K562 (cell line): ENCODE data around the gene ABITRAM.

Experiments used
- CHCHD3 ChIP-seq: fragments of 250-450 bp; sonication (Bioruptor Pico); IDR thresholded peaks from 2 replicates; pipeline ENCODE4 v2.1.2; 2022; ENCODE audit warnings: mild to moderate bottlenecking
- E2F4 ChIP-seq: sonication (generic); formaldehyde crosslinking; IDR thresholded peaks from 2 replicates; pipeline ENCODE4 v1.8.0; 2022; ENCODE audit warnings: mild to moderate bottlenecking, low read depth, missing genetic modification reagents
- EHMT2 ChIP-seq: fragments of 450-650 bp; IDR thresholded peaks from 2 replicates; pipeline ENCODE4 v1.6.1; 2018; ENCODE audit warnings: antibody characterized with exemption
- POLR2AphosphoS2 ChIP-seq: IDR thresholded peaks from 2 replicates; pipeline ENCODE4 v1.6.1; 2012; ENCODE audit warnings: low read length, improper control_type of control experiment
- RAD21 ChIP-seq, 2 experiments: fragments of 250-450 bp in 1 of 2; fragments of 450-650 bp in 1 of 2; sonication (Bioruptor Pico) in 1 of 2; formaldehyde crosslinking in 1 of 2; IDR thresholded peaks in 1 of 2; conservative IDR thresholded peaks in 1 of 2; 2 replicates each; pipeline versions ENCODE4 v1.4.0 to v1.8.0; 2020 to 2022; ENCODE audit warnings: mild to moderate bottlenecking in 2 of 2, moderate library complexity in 1 of 2
- U2AF1 ChIP-seq: fragments of 200-400 bp; formaldehyde crosslinking; optimal IDR thresholded peaks from 2 replicates; pipeline ENCODE3; 2017; ENCODE audit warnings: mild to moderate bottlenecking, low read depth, low read length, moderate library complexity
- ZBTB43 ChIP-seq: sonication (generic); formaldehyde crosslinking; IDR thresholded peaks from 2 replicates; pipeline ENCODE4 v1.8.0; 2023; ENCODE audit warnings: mild to moderate bottlenecking, missing genetic modification reagents
- ZNF121 ChIP-seq: sonication (generic); formaldehyde crosslinking; conservative IDR thresholded peaks from 2 replicates; pipeline ENCODE4 v1.8.0; 2022; ENCODE audit warnings: missing genetic modification reagents
- ZNF408 ChIP-seq: fragments of 250-450 bp; sonication (Bioruptor Pico); IDR thresholded peaks from 2 replicates; pipeline ENCODE4 v1.4.0; 2020; ENCODE audit warnings: low read depth, mild to moderate bottlenecking, moderate library complexity
- TF ChIP-seq, protein P1 (sequence below): fragments of 450-650 bp; IDR thresholded peaks from 2 replicates; pipeline ENCODE4 v1.7.1; 2018; ENCODE audit warnings: mild to moderate bottlenecking, low read depth; ENCODE audit not compliant: partially characterized antibody
- TF ChIP-seq, protein P2 (sequence below), 3 experiments: IDR thresholded peaks in 2 of 3; conservative IDR thresholded peaks in 1 of 3; 2 replicates each; pipeline ENCODE4 v1.5.1; 2011 to 2012; ENCODE audit warnings: low read length in 3 of 3, mild to moderate bottlenecking in 3 of 3, control low read depth in 2 of 3, improper control_type of control experiment in 1 of 3, inconsistent platforms in 1 of 3, low read depth in 1 of 3, mixed read lengths in 1 of 3, moderate library complexity in 1 of 3; ENCODE audit not compliant: insufficient read depth in 2 of 3
- TF ChIP-seq, protein P3 (sequence below): sonication (generic); formaldehyde crosslinking; IDR thresholded peaks from 2 replicates; pipeline ENCODE4 v1.9.0; 2022; ENCODE audit warnings: mild to moderate bottlenecking, missing genetic modification reagents

DNA sequence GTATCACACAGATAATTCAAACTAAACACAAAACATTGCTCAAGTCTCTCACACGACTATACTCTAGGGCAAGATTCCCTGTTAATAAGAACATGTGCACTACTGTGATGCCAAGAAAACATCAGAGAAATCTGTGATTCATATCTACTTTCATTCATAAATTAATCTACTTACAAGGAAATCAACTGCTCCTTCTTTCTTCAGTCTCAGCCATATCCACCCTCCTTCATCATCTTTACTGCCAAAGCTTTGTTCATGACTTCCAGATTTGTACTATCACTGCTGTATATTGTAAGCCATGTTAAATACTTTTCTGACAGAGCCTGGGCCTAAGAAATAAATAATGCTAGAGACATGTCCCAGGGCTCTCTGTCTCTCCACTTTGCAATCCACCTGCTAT, 44.0 kb downstream of the ABITRAM start:
- TF ChIP-seq CHCHD3 (no peak), POLR2AphosphoS2 (no peak), RAD21 (CRISPR knock-in tag; conservative IDR thresholded peaks at IDR 0.05 in 1 of 2, IDR thresholded peaks at IDR 0.05 in 1 of 2) (no peak), ZBTB43 (CRISPR knock-in tag) (no peak), U2AF1 (no peak), E2F4 (CRISPR knock-in tag) (no peak), ZNF408 (CRISPR knock-in tag) (no peak), EHMT2 (no peak), ZNF121 (CRISPR knock-in tag) (no peak)
- TF ChIP-seq, protein P1, sequence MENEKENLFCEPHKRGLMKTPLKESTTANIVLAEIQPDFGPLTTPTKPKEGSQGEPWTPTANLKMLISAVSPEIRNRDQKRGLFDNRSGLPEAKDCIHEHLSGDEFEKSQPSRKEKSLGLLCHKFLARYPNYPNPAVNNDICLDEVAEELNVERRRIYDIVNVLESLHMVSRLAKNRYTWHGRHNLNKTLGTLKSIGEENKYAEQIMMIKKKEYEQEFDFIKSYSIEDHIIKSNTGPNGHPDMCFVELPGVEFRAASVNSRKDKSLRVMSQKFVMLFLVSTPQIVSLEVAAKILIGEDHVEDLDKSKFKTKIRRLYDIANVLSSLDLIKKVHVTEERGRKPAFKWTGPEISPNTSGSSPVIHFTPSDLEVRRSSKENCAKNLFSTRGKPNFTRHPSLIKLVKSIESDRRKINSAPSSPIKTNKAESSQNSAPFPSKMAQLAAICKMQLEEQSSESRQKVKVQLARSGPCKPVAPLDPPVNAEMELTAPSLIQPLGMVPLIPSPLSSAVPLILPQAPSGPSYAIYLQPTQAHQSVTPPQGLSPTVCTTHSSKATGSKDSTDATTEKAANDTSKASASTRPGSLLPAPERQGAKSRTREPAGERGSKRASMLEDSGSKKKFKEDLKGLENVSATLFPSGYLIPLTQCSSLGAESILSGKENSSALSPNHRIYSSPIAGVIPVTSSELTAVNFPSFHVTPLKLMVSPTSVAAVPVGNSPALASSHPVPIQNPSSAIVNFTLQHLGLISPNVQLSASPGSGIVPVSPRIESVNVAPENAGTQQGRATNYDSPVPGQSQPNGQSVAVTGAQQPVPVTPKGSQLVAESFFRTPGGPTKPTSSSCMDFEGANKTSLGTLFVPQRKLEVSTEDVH = no peak
- TF ChIP-seq, protein P2, sequence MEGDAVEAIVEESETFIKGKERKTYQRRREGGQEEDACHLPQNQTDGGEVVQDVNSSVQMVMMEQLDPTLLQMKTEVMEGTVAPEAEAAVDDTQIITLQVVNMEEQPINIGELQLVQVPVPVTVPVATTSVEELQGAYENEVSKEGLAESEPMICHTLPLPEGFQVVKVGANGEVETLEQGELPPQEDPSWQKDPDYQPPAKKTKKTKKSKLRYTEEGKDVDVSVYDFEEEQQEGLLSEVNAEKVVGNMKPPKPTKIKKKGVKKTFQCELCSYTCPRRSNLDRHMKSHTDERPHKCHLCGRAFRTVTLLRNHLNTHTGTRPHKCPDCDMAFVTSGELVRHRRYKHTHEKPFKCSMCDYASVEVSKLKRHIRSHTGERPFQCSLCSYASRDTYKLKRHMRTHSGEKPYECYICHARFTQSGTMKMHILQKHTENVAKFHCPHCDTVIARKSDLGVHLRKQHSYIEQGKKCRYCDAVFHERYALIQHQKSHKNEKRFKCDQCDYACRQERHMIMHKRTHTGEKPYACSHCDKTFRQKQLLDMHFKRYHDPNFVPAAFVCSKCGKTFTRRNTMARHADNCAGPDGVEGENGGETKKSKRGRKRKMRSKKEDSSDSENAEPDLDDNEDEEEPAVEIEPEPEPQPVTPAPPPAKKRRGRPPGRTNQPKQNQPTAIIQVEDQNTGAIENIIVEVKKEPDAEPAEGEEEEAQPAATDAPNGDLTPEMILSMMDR (IDR thresholded peaks at IDR 0.05 in 2 of 3, conservative IDR thresholded peaks at IDR 0.05 in 1 of 3; ENCODE audit: insufficient read depth in 2 of 3, low read depth in 1 of 3, low read length in 3 of 3) = no peak
- TF ChIP-seq, protein P3, sequence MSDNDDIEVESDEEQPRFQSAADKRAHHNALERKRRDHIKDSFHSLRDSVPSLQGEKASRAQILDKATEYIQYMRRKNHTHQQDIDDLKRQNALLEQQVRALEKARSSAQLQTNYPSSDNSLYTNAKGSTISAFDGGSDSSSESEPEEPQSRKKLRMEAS = no peak
